Neutrophil (primary cell): Measurements from ENCODE around the gene YBX1.

Experiments used
- H3K27ac ChIP-seq: fragments of 200-600 bp; sonication (generic); 2 replicates; pipeline ENCODE4 v1.5.1; 2016; ENCODE audit warnings: mild to moderate bottlenecking, moderate library complexity
- H3K27me3 ChIP-seq: fragments of 200-600 bp; sonication (generic); 2 replicates; pipeline ENCODE4 v1.6.0; 2016; ENCODE audit warnings: mild to moderate bottlenecking
- H3K36me3 ChIP-seq: fragments of 200-600 bp; sonication (generic); 2 replicates; pipeline ENCODE4 v1.5.1; 2017
- H3K4me1 ChIP-seq, 2 experiments: fragments of 200-600 bp in 1 of 2; sonication (generic) in 1 of 2; 1 replicate in 1 of 2; 2 replicates in 1 of 2; pipeline versions ENCODE4 v1.5.1 to v1.6.1; 2013 to 2016; ENCODE audit warnings: low read depth in 1 of 2, low read length in 1 of 2, mild to moderate bottlenecking in 1 of 2, moderate library complexity in 1 of 2; ENCODE audit not compliant: control insufficient read depth in 1 of 2, insufficient read depth in 1 of 2
- H3K4me3 ChIP-seq, 2 experiments: fragments of 200-600 bp in 1 of 2; sonication (generic) in 1 of 2; 1 replicate in 1 of 2; 2 replicates in 1 of 2; pipeline ENCODE4 v1.5.1; 2013 to 2016; ENCODE audit warnings: low read depth in 1 of 2, low read length in 1 of 2, mild to moderate bottlenecking in 1 of 2, moderate library complexity in 1 of 2
- H3K9me3 ChIP-seq: fragments of 200-600 bp; sonication (generic); 2 replicates; pipeline ENCODE4 v1.5.1; 2016
- CTCF ChIP-seq: fragments of 200-600 bp; sonication (generic); IDR thresholded peaks from 2 replicates; pipeline ENCODE4 v1.5.1; 2016; ENCODE audit warnings: antibody characterized with exemption

Gene YBX1

GRCh38 chr1:42674682-42675081, 7.5 kb upstream of the YBX1 start:
- H3K9me3 ChIP-seq = no peaks in the 10 kb centered on the region
- no peak for TF ChIP-seq CTCF
- no peaks in the 10 kb centered on the region for H3K4me1 ChIP-seq
- no peak overlapping the region for H3K4me3 ChIP-seq
- H3K36me3 ChIP-seq = peaks cover 21% of the 10 kb centered on the region
- H3K27me3 ChIP-seq = no peaks in the 10 kb centered on the region
- no peak overlapping the region for H3K27ac ChIP-seq

- H3K27ac ChIP-seq = no peak overlapping the region
Measured at GRCh38 chr1:42675467-42675866, 6.8 kb upstream of the YBX1 start.

GRCh38 chr1:42676534-42677087, 5.6 kb upstream of the YBX1 start:
- H3K4me1 ChIP-seq = peaks cover 9 to 14% of the 10 kb centered on the region in 2 experiments
- peaks cover 18% of the 10 kb centered on the region for H3K36me3 ChIP-seq
- no peak for TF ChIP-seq CTCF

More at GRCh38 chr1:42675467-42675866, 6.8 kb upstream of the YBX1 start:
- peaks cover 0 to 3% of the 10 kb centered on the region in 2 experiments for H3K4me1 ChIP-seq
- H3K4me3 ChIP-seq = no peak overlapping the region
- no peak for TF ChIP-seq CTCF
- no peaks in the 10 kb centered on the region for H3K27me3 ChIP-seq
- H3K36me3 ChIP-seq = peaks cover 19% of the 10 kb centered on the region
- no peaks in the 10 kb centered on the region for H3K9me3 ChIP-seq

GRCh38 chr1:42679364-42679983, 2.7 kb upstream of the YBX1 start:
- Histone ChIP-seq H3K4me1 (peaks cover 23 to 31% of the 10 kb centered on the region in 2 experiments), H3K4me3 (no peak overlapping the region)
- TF ChIP-seq CTCF = no peak

More at GRCh38 chr1:42676534-42677087, 5.6 kb upstream of the YBX1 start:
- H3K27me3 ChIP-seq = no peaks in the 10 kb centered on the region
- no peaks in the 10 kb centered on the region for H3K9me3 ChIP-seq
- no peak overlapping the region for H3K4me3 ChIP-seq
- no peak overlapping the region for H3K27ac ChIP-seq

GRCh38 chr1:42680055-42680454, 2.2 kb upstream of the YBX1 start:
- peaks cover 29 to 31% of the 10 kb centered on the region in 2 experiments for H3K4me1 ChIP-seq

More at GRCh38 chr1:42679364-42679983, 2.7 kb upstream of the YBX1 start:
- Histone ChIP-seq H3K27ac (no peak overlapping the region), H3K9me3 (no peaks in the 10 kb centered on the region), H3K27me3 (no peaks in the 10 kb centered on the region), H3K36me3 (peaks cover 17% of the 10 kb centered on the region)

More at GRCh38 chr1:42680055-42680454, 2.2 kb upstream of the YBX1 start:
- H3K4me3 ChIP-seq = no peak overlapping the region
- TF ChIP-seq CTCF = no peak
- H3K36me3 ChIP-seq = peaks cover 12% of the 10 kb centered on the region
- no peak overlapping the region for H3K27ac ChIP-seq
- H3K9me3 ChIP-seq = no peaks in the 10 kb centered on the region
- H3K27me3 ChIP-seq = no peaks in the 10 kb centered on the region
